ENCODE measurements around the gene SEPTIN2. TPM values are rescaled to one million over a fixed set of nuclear protein-coding genes. Genes with fewer than 3 reads are reported as not detected.
A peak's percentile ranks its signal among the peaks of the same experiment; 100 is the strongest.

SEPTIN2 gene
- total and polyA plus RNA-seq, 5 experiments from 2014 or later, result 143 to 309 (median 182) TPM

DNA sequence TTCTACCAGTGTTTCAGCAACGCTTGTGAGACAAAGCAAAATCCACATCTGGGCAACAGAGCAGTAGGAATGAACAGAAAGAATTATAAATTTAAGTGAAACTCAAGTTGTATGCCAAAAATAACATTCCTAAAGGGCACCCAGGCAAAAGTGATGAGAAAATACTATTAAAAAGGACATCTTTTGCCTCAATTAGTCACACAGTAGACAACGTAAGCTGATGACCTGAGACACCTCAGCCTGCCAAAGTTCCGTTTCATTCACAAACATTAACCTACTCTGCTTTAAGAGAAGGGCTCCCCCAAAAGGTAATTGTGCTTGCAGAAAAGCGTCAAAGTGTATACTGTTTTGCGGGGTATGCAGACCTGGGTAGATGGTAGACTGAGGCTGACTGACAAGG is 7.5 kb upstream of the SEPTIN2 start:
- POLR2A ChIA-PET, result interaction anchor here (1.1 kb wide), 1 partner anchor 9 kb away, joined by 3 read pairs; no protein-coding TSS in a partner anchor

DNA sequence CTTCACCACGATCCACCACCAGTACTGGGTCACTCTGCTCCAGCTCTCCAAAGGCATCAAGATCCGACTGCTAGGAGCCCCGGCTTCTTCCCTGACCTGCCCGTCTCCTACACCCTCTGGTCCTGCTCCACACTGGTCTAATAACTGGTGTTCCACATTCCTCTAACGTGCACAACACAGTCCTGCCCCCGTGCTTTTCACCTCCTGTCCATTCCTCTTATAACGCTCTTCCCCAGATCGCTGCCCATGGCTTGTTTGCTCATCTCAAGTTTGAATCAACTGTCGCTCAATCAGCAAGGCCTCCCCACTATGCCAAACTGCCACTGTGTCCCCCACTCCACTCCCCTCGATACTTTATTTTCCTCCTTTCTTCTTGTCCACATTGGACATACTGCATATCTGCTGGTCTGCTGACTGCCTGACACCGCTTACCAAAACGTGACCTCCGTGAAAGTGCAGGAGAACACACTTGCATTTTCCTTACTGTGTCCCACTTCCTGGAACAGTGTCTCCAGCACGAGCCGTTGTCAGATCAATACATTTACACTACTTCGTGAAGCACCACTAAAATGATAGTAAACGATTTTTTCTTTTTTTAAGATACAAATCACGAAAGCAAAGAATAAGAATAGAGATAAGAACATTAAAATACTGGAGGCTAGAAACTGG is 6.8 kb upstream of the SEPTIN2 start:
- peak overlapping the region; percentile 73 to 99 (median 91) for H3K27ac Mint-ChIP-seq
- peaks cover 36 to 93% (median 72%) of the 10 kb centered on the region in 4 donors for H3K4me1 Mint-ChIP-seq
- ATAC-seq, result no peak
- no peaks in the 10 kb centered on the region for H3K9me3 Mint-ChIP-seq
- H3K36me3 Mint-ChIP-seq, result peaks cover 0 to 5% (median 0%) of the 10 kb centered on the region in 3 donors
- POLR2A ChIA-PET, result interaction anchor here (1.1 to 1.3 kb wide), 2 partner anchors 10 to 15 kb away, joined by 3 read pairs; no protein-coding TSS in a partner anchor
- H3K4me3 Mint-ChIP-seq, result peak overlapping the region in 6 of 10 donors; percentile 1 to 64 (median 20)
- no peaks in the 10 kb centered on the region for H3K27me3 Mint-ChIP-seq
- DNase-seq, result no peak

More for the DNA sequence above, 7.5 kb upstream of the SEPTIN2 start:
- Mint-ChIP-seq H3K36me3 (peaks cover 0 to 5% (median 0%) of the 10 kb centered on the region in 3 donors), H3K27me3 (no peaks in the 10 kb centered on the region), H3K4me1 (peaks cover 37 to 92% (median 71%) of the 10 kb centered on the region in 4 donors), H3K9me3 (no peaks in the 10 kb centered on the region), H3K27ac (peak overlapping the region in 7 of 10 donors; percentile 17 to 99 (median 92)), H3K4me3 (no peak overlapping the region)
- DNase-seq (no peak), ATAC-seq (no peak)

DNA sequence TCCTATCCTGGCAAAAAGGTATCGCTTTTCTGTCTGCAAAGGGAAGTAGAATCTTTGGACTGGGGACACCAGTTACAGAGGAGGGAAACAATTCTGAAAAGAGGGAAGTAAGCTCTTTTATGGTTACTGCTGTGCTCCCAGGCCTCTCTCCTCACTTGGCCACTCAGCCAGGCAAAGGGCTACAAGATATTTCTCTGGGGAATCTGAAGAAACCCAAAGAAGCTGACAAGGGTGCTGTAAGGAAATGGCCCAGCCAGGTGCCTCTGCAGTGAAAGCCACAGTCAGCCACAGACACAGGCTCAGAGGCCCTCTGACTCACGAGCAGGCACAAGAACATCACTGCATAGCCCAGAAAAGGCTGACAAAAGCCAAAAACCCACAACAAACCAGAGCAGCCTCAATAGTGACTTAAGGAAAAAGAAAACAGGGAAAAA is 6.0 kb upstream of the SEPTIN2 start:
- Mint-ChIP-seq H3K27ac (peak overlapping the region; percentile 86 to 99 (median 91)), H3K36me3 (peaks cover 0 to 5% (median 0%) of the 10 kb centered on the region in 3 donors), H3K4me3 (peak overlapping the region in 9 of 10 donors; percentile 10 to 78 (median 67)), H3K9me3 (no peaks in the 10 kb centered on the region), H3K27me3 (no peaks in the 10 kb centered on the region), H3K4me1 (peaks cover 37 to 92% (median 71%) of the 10 kb centered on the region in 4 donors)
- peak; percentile 23 to 76 (median 51) for DNase-seq
- peak; percentile 90 to 97 for ATAC-seq
- POLR2A ChIA-PET, result interaction anchor here (1.2 to 1.3 kb wide), 2 partner anchors 11 to 16 kb away, joined by 3 to 4 read pairs; no protein-coding TSS in a partner anchor

DNA sequence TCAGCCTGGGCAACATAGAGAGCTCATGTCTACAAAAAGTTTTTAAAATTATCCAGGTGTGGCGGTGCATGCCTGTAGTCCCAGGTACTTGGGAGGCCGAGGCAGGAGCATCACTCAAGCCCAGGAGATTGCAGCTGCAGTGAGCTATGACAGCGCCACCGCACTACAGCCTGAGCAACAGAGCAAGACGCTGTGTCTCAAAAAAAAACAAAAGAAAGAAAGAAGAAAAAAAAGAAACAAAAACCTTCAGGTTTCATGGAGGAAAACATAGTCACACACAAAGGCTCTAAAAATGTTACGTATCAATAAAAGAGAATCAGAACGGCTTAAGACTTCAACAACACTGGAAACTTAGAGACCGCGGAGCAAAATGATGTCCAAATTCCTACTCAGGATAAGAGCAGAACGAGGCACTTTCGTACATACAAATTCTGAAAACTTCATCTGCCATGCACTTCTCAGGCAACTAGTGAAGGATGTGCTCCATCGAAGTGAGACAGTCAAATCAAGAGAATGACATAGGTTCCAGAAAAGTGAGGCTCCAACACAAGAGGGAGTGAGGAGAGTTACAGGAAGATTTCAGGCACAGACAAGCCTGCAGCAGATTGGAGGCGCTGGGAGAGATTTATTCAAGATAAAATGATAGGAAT is 4.7 kb upstream of the SEPTIN2 start:
- Mint-ChIP-seq H3K4me1 (peaks cover 37 to 80% (median 66%) of the 10 kb centered on the region in 4 donors), H3K36me3 (peaks cover 0 to 5% (median 0%) of the 10 kb centered on the region in 3 donors), H3K4me3 (peak overlapping the region in 4 of 10 donors; percentile 1 to 51 (median 22)), H3K27me3 (peaks cover 0 to 2% (median 0%) of the 10 kb centered on the region in 5 donors), H3K27ac (peak overlapping the region; percentile 50 to 99 (median 82)), H3K9me3 (peaks cover 0 to 2% (median 0%) of the 10 kb centered on the region in 9 donors)
- POLR2A ChIA-PET, result interaction anchor here (1.2 kb wide), 1 partner anchor 12 kb away, joined by 4 read pairs; no protein-coding TSS in a partner anchor
- ATAC-seq (no peak), DNase-seq (no peak)

DNA sequence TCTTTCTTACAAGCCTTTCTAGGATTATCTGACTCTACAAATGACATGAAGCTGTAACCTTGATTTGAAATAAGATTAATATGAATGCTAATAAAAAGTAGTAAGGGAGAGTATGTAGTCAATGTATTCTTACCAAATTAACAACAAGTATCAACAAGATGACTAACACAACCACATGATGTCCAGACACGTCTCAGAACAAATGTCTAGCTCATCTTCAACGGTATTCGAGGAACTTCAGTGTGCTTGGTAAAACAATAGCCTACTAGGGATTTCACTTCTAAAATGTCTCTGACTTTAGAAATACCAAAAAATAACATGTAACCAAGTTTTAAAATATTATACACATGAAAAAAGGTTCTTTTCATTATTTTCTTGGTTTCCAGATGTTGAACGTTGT is 3.6 kb upstream of the SEPTIN2 start:
- POLR2A ChIA-PET, result no interaction called here
- DNase-seq (no peak), ATAC-seq (no peak)
- H3K4me1 Mint-ChIP-seq, result peaks cover 42 to 79% (median 69%) of the 10 kb centered on the region in 4 donors
- peaks cover 0 to 2% (median 0%) of the 10 kb centered on the region in 5 donors for H3K27me3 Mint-ChIP-seq
- peak overlapping the region in 5 of 10 donors; percentile 1 to 99 (median 29) for H3K27ac Mint-ChIP-seq
- H3K36me3 Mint-ChIP-seq, result peaks cover 0 to 5% (median 0%) of the 10 kb centered on the region in 3 donors
- H3K9me3 Mint-ChIP-seq, result peaks cover 0 to 2% (median 0%) of the 10 kb centered on the region in 9 donors
- peak overlapping the region in 3 of 10 donors; percentile 3 to 26 (median 17) for H3K4me3 Mint-ChIP-seq

DNA sequence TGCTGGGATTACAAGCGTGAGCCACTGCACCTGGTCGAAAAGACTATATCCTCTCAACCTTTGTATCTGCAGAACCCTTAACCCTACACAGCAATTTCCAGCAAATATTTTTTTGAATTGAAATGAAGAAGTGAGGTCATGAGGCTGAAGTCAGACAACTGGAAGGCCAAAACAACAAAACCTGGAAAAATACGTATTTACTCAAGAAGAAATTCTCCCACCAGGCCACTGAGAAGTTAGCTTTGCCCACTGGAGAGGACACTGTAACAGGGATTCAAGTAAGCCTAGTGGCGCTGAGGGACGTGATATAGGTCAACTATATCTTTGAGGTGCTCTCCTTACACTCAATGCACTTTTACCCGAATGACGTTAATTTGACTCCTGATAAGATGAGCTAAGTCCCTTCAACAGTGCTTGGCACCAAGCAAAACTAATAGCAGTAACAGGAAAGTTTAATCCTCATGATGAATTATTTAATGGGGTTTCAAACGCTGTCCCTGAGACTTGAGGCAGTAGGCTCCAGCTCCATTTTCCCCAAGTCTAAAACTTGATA is 2.1 kb upstream of the SEPTIN2 start:
- Mint-ChIP-seq H3K4me1 (peaks cover 46 to 81% (median 76%) of the 10 kb centered on the region in 4 donors), H3K27ac (peak overlapping the region in 8 of 10 donors; percentile 33 to 100 (median 92)), H3K27me3 (peaks cover 0 to 2% (median 0%) of the 10 kb centered on the region in 5 donors), H3K36me3 (peaks cover 0 to 15% (median 0%) of the 10 kb centered on the region in 3 donors), H3K4me3 (peak overlapping the region; percentile 12 to 100 (median 98)), H3K9me3 (peaks cover 0 to 2% (median 0%) of the 10 kb centered on the region in 9 donors)
- ATAC-seq (no peak), DNase-seq (no peak)
- POLR2A ChIA-PET, result interaction anchor here (1.1 to 4.1 kb wide), 7 partner anchors 10 to 212 kb away, joined by 3 to 31 read pairs (median 8); partner anchors contain the start of gene MTERF4

DNA sequence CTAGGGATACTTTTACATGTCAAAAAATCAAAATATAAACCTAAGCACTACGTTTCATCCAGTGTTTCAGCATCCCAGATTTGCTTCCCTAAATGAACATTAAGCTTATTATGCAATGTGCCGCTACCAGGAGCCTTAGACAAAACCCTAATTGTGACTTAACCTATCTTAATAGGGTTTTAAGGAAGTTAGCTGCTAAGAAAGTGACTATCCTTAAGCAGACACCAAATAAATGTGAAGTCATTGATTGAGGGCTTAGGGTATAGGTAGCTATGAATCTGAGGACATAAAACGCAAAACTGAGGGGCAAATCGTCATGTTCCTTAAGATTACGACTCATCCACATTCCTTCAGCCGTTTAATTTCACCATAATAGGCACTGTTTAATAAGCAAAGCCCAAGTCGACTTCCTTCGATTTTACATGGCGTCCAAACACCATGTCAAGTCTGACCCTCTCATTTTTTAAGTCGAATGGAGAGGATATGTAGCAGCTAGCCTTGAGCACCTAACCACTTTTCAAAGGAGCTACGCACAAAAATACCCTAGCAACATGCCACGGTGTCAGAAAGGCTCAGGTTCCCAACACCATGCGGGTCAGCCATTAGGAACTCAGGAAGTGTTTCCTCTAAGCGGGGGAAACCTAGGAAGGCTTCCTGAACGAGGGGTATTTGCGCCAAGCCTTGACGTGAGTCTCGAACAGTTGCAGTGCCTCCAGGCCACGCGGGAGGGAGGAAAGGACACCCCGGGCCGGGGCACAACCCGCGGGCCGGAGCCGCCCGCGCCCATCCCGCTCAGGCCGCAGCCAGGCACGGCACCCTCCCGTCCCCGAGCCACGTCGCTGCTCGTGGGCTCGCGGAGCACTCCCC is 1.3 kb upstream of the SEPTIN2 start:
- Mint-ChIP-seq H3K36me3 (peaks cover 0 to 14% (median 3%) of the 10 kb centered on the region in 3 donors), H3K9me3 (peaks cover 0 to 2% (median 0%) of the 10 kb centered on the region in 9 donors), H3K27me3 (peaks cover 0 to 2% (median 0%) of the 10 kb centered on the region in 5 donors), H3K4me1 (peaks cover 40 to 79% (median 74%) of the 10 kb centered on the region in 4 donors), H3K27ac (peak overlapping the region; percentile 89 to 100 (median 94)), H3K4me3 (peak overlapping the region; percentile 76 to 100 (median 98))
- no peak for DNase-seq
- no peak for ATAC-seq
- POLR2A ChIA-PET, result interaction anchor here (1.0 to 4.1 kb wide), 26 partner anchors 8 to 754 kb away, joined by 3 to 31 read pairs (median 6); partner anchors contain the start of genes ATG4B, DTYMK, DUSP28 and ING5

DNA sequence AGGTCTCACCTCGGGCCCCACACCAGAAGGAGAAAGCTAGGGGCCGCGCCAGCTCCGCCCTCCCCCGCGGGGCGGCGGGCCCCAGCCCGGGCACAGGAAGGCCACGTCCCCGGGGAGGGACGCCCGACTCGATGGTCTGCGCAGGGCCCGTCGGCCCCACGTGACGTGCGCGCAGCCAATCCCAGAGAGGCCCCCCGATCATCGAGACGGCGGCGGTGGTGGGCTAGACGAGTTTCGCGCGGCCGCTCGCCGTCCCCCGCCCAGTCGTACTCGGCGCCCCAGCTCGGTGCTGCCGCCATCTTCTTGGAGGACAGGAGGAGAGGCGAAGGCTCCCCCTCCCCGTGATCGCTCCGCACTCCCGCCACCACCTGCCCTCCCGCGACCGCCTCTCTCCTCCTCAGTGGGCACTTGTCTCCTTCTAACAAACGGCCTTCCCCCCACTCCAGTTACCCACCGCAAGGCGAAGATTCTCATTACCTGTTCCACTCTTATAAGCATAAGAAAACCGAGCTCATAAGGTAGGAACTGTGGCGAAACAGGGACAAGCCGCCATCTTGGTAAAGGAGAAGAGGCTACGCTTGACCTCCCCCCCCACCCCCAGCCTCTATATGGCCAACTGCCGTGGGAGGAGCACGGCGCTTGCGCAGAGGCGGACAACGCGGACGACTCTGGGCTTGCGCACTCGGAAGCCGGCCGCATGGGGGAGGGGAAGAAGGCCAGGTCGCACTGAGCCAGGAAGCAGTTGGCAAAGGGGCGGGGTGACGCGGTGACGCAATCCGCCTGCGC is 439 bp upstream of the SEPTIN2 start, which contains the start of gene HDLBP:
TSS of gene HDLBP (minus strand) at position 580 of the 786 bp plus-strand sequence. CDS start 48,803 bp downstream, outside the sequence.
- DNase-seq, result peak; percentile 99 to 100 (median 100)
- peak; percentile 73 to 75 for ATAC-seq
- H3K27ac Mint-ChIP-seq, result peak within 1 kb of the TSS; percentile 93 to 100 (median 99)
- peaks cover 0 to 2% (median 0%) of the 10 kb centered on the region in 9 donors for H3K9me3 Mint-ChIP-seq
- peaks cover 0 to 22% (median 6%) of the 10 kb centered on the region in 3 donors for H3K36me3 Mint-ChIP-seq
- H3K4me3 Mint-ChIP-seq, result peak within 1 kb of the TSS; percentile 92 to 100 (median 98)
- peaks cover 39 to 79% (median 75%) of the 10 kb centered on the region in 4 donors for H3K4me1 Mint-ChIP-seq
- POLR2A ChIA-PET, result interaction anchor here (0.6 to 4.1 kb wide), 31 partner anchors 9 to 754 kb away, joined by 3 to 31 read pairs (median 5); partner anchors contain the start of genes ATG4B, DTYMK, DUSP28 and ING5
- H3K27me3 Mint-ChIP-seq, result peaks cover 0 to 2% (median 0%) of the 10 kb centered on the region in 5 donors

DNA sequence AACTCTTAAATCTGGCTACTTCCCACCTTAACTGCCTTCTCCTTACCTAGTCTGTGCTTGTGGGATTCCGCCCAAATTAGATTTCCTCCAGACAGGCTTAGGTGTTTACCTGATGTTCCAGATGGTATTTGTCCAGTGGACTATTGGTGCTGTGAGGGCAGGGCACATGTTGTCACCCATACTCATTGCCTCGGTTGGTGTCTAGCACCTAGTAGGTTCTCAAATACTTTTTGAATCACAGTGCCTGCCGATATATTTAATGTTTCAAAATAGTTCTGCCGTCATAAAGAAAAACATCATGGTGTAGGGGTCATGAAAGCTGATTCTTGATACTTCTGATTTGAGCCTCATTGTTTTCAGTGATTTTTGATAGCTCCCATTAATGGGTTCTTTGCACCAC is 1.1 kb downstream of the SEPTIN2 start:
- peak overlapping the region; percentile 93 to 100 (median 99) for H3K27ac Mint-ChIP-seq
- peaks cover 0 to 37% (median 7%) of the 10 kb centered on the region in 3 donors for H3K36me3 Mint-ChIP-seq
- peak overlapping the region; percentile 92 to 100 (median 98) for H3K4me3 Mint-ChIP-seq
- POLR2A ChIA-PET, result interaction anchor here (0.9 to 4.1 kb wide), 8 partner anchors 18 to 385 kb away, joined by 3 to 31 read pairs (median 10); partner anchors contain the start of genes ING5, PASK and SNED1
- ATAC-seq (no peak), DNase-seq (no peak)
- peaks cover 0 to 2% (median 0%) of the 10 kb centered on the region in 9 donors for H3K9me3 Mint-ChIP-seq
- peaks cover 38 to 79% (median 75%) of the 10 kb centered on the region in 4 donors for H3K4me1 Mint-ChIP-seq
- peaks cover 0 to 2% (median 0%) of the 10 kb centered on the region in 5 donors for H3K27me3 Mint-ChIP-seq

DNA sequence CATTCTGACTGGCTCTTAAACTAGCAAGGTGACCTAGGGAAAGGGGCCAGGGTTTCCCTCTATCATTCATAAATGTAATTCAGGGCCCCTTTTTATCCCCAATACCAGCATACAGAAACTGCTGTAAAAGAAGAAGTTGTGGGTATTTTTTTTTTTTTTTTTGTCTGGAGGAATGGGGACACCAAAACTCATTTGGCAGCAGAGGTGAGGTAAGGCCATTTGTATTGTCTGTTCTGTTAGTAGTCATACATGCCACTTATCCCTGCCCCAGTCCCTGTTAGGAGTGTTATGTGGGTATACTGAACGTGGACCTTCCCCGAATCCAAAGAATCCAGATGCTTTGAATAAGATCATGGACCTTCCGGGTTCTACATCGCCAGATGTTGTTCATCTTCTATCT is 1.7 kb downstream of the SEPTIN2 start:
- POLR2A ChIA-PET, result interaction anchor here (4.1 kb wide), 1 partner anchor 208 kb away, joined by 26 read pairs; no protein-coding TSS in a partner anchor
- peaks cover 0 to 40% (median 7%) of the 10 kb centered on the region in 3 donors for H3K36me3 Mint-ChIP-seq
- peaks cover 0 to 2% (median 0%) of the 10 kb centered on the region in 9 donors for H3K9me3 Mint-ChIP-seq
- DNase-seq (no peak), ATAC-seq (no peak)
- H3K4me3 Mint-ChIP-seq, result peak overlapping the region; percentile 92 to 100 (median 98)
- peaks cover 40 to 77% (median 75%) of the 10 kb centered on the region in 4 donors for H3K4me1 Mint-ChIP-seq
- H3K27me3 Mint-ChIP-seq, result peaks cover 0 to 2% (median 0%) of the 10 kb centered on the region in 5 donors
- peak overlapping the region; percentile 93 to 100 (median 99) for H3K27ac Mint-ChIP-seq
